Measurements from ENCODE around the gene ZAP70.

DNA sequence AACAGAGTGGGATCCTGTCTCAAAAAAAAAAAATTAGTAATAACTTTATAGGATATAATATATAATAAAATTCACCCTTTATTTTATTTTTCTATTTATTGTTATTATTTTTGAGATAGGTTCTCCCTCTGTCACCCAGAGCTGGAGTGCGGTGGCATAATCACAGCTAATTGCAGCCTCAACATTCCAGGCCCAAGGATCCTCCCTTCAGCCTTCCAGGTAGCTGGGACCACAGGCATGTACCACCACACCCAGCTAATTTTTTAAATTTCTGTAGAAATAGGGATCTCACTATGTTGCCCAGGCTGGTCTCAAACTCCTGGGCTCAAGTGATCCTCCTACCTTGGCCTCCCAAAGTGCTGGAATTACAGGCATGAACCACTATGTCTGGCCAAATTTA lies 42.9 kb upstream of the ZAP70 start:
- TF ChIP-seq, protein P1, sequence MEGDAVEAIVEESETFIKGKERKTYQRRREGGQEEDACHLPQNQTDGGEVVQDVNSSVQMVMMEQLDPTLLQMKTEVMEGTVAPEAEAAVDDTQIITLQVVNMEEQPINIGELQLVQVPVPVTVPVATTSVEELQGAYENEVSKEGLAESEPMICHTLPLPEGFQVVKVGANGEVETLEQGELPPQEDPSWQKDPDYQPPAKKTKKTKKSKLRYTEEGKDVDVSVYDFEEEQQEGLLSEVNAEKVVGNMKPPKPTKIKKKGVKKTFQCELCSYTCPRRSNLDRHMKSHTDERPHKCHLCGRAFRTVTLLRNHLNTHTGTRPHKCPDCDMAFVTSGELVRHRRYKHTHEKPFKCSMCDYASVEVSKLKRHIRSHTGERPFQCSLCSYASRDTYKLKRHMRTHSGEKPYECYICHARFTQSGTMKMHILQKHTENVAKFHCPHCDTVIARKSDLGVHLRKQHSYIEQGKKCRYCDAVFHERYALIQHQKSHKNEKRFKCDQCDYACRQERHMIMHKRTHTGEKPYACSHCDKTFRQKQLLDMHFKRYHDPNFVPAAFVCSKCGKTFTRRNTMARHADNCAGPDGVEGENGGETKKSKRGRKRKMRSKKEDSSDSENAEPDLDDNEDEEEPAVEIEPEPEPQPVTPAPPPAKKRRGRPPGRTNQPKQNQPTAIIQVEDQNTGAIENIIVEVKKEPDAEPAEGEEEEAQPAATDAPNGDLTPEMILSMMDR (IDR thresholded peaks at IDR 0.05): no peak
- TF ChIP-seq SIN3A (IDR thresholded peaks at IDR 0.05; ENCODE audit: borderline replicate concordance, insufficient read depth, low read depth, low read length): no peak
- TF ChIP-seq, protein P2, sequence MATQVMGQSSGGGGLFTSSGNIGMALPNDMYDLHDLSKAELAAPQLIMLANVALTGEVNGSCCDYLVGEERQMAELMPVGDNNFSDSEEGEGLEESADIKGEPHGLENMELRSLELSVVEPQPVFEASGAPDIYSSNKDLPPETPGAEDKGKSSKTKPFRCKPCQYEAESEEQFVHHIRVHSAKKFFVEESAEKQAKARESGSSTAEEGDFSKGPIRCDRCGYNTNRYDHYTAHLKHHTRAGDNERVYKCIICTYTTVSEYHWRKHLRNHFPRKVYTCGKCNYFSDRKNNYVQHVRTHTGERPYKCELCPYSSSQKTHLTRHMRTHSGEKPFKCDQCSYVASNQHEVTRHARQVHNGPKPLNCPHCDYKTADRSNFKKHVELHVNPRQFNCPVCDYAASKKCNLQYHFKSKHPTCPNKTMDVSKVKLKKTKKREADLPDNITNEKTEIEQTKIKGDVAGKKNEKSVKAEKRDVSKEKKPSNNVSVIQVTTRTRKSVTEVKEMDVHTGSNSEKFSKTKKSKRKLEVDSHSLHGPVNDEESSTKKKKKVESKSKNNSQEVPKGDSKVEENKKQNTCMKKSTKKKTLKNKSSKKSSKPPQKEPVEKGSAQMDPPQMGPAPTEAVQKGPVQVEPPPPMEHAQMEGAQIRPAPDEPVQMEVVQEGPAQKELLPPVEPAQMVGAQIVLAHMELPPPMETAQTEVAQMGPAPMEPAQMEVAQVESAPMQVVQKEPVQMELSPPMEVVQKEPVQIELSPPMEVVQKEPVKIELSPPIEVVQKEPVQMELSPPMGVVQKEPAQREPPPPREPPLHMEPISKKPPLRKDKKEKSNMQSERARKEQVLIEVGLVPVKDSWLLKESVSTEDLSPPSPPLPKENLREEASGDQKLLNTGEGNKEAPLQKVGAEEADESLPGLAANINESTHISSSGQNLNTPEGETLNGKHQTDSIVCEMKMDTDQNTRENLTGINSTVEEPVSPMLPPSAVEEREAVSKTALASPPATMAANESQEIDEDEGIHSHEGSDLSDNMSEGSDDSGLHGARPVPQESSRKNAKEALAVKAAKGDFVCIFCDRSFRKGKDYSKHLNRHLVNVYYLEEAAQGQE (IDR thresholded peaks at IDR 0.05; ENCODE audit: insufficient read depth in 1 of 2, low read depth in 2 of 2, low read length in 1 of 2): no peak
- no peak for TF ChIP-seq POLR2AphosphoS5 (IDR thresholded peaks at IDR 0.05; ENCODE audit: low read depth, low read length)
